ENCODE data around the gene HMOX1.

GRCh38 chr22:35406443-35406842 is 25.5 kb downstream of the HMOX1 start:
- TF ChIP-seq, protein P1, sequence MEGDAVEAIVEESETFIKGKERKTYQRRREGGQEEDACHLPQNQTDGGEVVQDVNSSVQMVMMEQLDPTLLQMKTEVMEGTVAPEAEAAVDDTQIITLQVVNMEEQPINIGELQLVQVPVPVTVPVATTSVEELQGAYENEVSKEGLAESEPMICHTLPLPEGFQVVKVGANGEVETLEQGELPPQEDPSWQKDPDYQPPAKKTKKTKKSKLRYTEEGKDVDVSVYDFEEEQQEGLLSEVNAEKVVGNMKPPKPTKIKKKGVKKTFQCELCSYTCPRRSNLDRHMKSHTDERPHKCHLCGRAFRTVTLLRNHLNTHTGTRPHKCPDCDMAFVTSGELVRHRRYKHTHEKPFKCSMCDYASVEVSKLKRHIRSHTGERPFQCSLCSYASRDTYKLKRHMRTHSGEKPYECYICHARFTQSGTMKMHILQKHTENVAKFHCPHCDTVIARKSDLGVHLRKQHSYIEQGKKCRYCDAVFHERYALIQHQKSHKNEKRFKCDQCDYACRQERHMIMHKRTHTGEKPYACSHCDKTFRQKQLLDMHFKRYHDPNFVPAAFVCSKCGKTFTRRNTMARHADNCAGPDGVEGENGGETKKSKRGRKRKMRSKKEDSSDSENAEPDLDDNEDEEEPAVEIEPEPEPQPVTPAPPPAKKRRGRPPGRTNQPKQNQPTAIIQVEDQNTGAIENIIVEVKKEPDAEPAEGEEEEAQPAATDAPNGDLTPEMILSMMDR (IDR thresholded peaks at IDR 0.05) = no peak
- TF ChIP-seq POLR2A (IDR thresholded peaks at IDR 0.05) = no peak

All from breast epithelium (tissue), 3 donors.